Caco-2 (cell line): ENCODE measurements around the gene HAUS7. TPM values are rescaled to one million over a fixed set of nuclear protein-coding genes. Genes with fewer than 3 reads are reported as not detected.

Experiments
- Bru-seq: library from RNA; stranded (reverse); fragments of 400-500 nt; gene quantifications from one replicate; lab custom pipeline; 2021; lab: Mats Ljungman, UMichigan
- BruChase-seq, 2 experiments: library from RNA; stranded (reverse); fragments of 400-500 nt; gene quantifications; one replicate each; lab custom pipeline; 2021; lab: Mats Ljungman, UMichigan
- BruUV-seq: library from RNA; stranded (reverse); fragments of 400-500 nt; replicated peaks from 2 replicates; lab custom pipeline; 2021; lab: Mats Ljungman, UMichigan
- CTCF ChIA-PET: fragments of 300-600 bp; sonication (Branson Sonifier 250); formaldehyde crosslinking; loops from one replicate; lab custom pipeline; 2022; ENCODE audit warnings: antibody characterized with exemption; lab: Charles Lee
- POLR2A ChIA-PET: fragments of 300-600 bp; sonication (Branson Sonifier 250); formaldehyde crosslinking; loops from one replicate; lab custom pipeline; 2022; ENCODE audit warnings: antibody characterized with exemption; lab: Charles Lee
- DNase-seq, 2 experiments: peaks; one replicate each; pipeline versions ENCODE4 v3.0.0 to v3.0.0-alpha.2; 2020 to 2022
- H3K27me3 ChIP-seq: replicated peaks from 2 replicates; pipeline ENCODE4 v1.6.0; 2011; ENCODE audit warnings: low read length; ENCODE audit not compliant: control insufficient read depth, insufficient read depth
- H3K36me3 ChIP-seq: 2 replicates; pipeline ENCODE4 v1.5.1; 2011; ENCODE audit warnings: low read length; ENCODE audit not compliant: control insufficient read depth, insufficient read depth
- H3K4me1 ChIP-seq: fragments of 250-450 bp; sonication (Bioruptor Pico); 2 replicates; pipeline ENCODE4 v1.5.1; 2020; ENCODE audit warnings: mild to moderate bottlenecking
- H3K4me3 ChIP-seq: 2 replicates; pipeline ENCODE4 v1.5.1; 2011; ENCODE audit warnings: low read depth, mild to moderate bottlenecking, control low read depth, low read length
- H3K9me3 ChIP-seq: fragments of 250-450 bp; sonication (Bioruptor Pico); 2 replicates; pipeline ENCODE4 v1.5.1; 2020; ENCODE audit warnings: mild to moderate bottlenecking, moderate library complexity
- H3K27ac Mint-ChIP-seq: one replicate; pipeline ENCODE4 v1.8.0; 2022; ENCODE audit warnings: mixed read lengths; ENCODE audit not compliant: unreplicated experiment
- H3K27me3 Mint-ChIP-seq: one replicate; pipeline ENCODE4 v1.8.0; 2022; ENCODE audit warnings: mixed read lengths; ENCODE audit not compliant: insufficient read depth, unreplicated experiment
- H3K36me3 Mint-ChIP-seq: one replicate; pipeline ENCODE4 v1.8.0; 2022; ENCODE audit warnings: mild to moderate bottlenecking, mixed read lengths; ENCODE audit not compliant: insufficient read depth, unreplicated experiment
- H3K4me1 Mint-ChIP-seq: one replicate; pipeline ENCODE4 v1.8.0; 2022; ENCODE audit warnings: low read depth, mixed read lengths; ENCODE audit not compliant: unreplicated experiment
- H3K4me3 Mint-ChIP-seq: one replicate; pipeline ENCODE4 v1.8.0; 2022; ENCODE audit warnings: mild to moderate bottlenecking, moderate library complexity, mixed read lengths; ENCODE audit not compliant: unreplicated experiment
- H3K9me3 Mint-ChIP-seq: one replicate; pipeline ENCODE4 v1.8.0; 2022; ENCODE audit warnings: mixed read lengths; ENCODE audit not compliant: unreplicated experiment
- intact Hi-C: fragments of 100-400 bp; cut with micrococcal nuclease; formaldehyde crosslinking; loops from one replicate; pipeline ENCODE4 v1.10.0; 2022; ENCODE audit not compliant: unreplicated experiment
- long read RNA-seq: library from polyadenylated mRNA; stranded (forward); transcript quantifications from one replicate; pipeline ENCODE4 v2.0.0, GENCODE V29; 2022
- total RNA-seq: library from RNA; stranded (reverse); gene quantifications from 2 replicates; pipeline ENCODE4 v1.2.3, GENCODE V29; 2022
- TF ChIP-seq, protein P1 (sequence below), 2 experiments: fragments of 200-600 bp in 1 of 2; IDR thresholded peaks; 1 replicate in 1 of 2; 2 replicates in 1 of 2; pipeline versions ENCODE4 v1.5.1 to v1.8.0; 2011 to 2022; ENCODE audit warnings: antibody characterized with exemption in 1 of 2, control low read depth in 1 of 2, inconsistent platforms in 1 of 2, low read depth in 1 of 2, low read length in 1 of 2, mild to moderate bottlenecking in 1 of 2, moderate library complexity in 1 of 2; ENCODE audit not compliant: insufficient read depth in 1 of 2, severe bottlenecking in 1 of 2, unreplicated experiment in 1 of 2

HAUS7 gene
- total RNA-seq (34.0 and 36.9 TPM in 2 replicates), Bru-seq, nascent RNA (percentile 22 among the genes with signal in this experiment), BruChase-seq, experiment 1, labeled RNA remaining after a 2-hour chase (percentile 18 among the genes with signal in this experiment), BruChase-seq, experiment 2, labeled RNA remaining after a 6-hour chase (percentile 19 among the genes with signal in this experiment)
- long read RNA-seq, transcript HAUS7-202 (10 exons, 1,363 nt): major isoform, 43 of 47 reads
- long read RNA-seq, partial matches to known transcripts: 1 of 47 reads
- long read RNA-seq, other reads (novel, unspliced or antisense): 2 of 47 reads

DNA sequence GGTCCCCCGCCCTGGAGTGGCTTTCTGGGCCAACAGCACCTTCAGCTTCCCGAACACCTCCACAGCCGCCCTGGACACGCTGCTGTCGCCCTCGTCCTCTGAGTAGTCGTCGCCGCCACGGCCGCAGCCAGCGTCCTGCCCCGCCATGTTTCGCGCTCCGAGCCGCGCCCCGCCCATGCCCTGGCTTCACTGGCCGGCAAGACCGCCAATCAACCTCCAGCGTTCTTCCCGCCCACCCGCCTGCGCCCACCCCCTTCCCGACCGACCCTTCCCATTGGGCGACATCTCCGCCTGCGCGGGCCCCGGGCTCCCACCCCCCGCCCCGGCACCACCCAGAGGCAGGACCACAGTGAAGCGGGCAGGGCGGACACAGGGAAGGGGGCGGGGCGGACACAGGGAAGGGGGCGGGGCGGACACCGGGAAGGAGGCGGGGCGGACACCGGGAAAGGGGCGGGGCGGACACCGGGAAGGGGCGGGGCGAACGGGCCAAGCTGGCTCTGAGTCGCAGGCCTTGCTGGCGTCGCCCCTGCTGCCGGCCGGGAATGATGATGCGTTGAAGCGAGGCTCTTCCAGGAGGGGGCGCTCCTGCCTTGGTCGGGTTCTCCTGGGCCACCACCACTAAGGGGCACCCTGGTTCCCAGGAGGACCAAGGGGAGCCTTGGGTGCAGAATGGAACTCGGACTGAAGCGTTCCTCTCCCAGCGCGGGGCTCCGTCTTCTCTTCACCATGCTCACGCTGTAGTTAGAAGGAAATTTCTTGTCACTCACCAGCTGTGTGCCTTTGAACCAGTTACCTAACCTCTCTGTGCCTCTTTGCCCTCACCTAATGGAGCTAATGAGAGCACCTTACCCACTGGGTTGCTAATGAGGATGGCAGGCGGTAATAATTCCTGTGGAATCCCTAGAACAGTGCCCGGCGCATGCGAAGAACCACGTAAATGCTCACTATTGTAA lies at the start of gene HAUS7:
TSS of gene HAUS7 (minus strand) at position 166 of the 953 bp plus-strand sequence. CDS start at position 147, 19 bp downstream.
- H3K27me3 ChIP-seq: no peaks in the 10 kb centered on the region
- BruUV-seq: no TSS peak
- intact Hi-C loops: loop anchor here (1.0 to 5.0 kb wide), 5 partner anchors 25 to 529 kb away; no protein-coding TSS in a partner anchor

DNA sequence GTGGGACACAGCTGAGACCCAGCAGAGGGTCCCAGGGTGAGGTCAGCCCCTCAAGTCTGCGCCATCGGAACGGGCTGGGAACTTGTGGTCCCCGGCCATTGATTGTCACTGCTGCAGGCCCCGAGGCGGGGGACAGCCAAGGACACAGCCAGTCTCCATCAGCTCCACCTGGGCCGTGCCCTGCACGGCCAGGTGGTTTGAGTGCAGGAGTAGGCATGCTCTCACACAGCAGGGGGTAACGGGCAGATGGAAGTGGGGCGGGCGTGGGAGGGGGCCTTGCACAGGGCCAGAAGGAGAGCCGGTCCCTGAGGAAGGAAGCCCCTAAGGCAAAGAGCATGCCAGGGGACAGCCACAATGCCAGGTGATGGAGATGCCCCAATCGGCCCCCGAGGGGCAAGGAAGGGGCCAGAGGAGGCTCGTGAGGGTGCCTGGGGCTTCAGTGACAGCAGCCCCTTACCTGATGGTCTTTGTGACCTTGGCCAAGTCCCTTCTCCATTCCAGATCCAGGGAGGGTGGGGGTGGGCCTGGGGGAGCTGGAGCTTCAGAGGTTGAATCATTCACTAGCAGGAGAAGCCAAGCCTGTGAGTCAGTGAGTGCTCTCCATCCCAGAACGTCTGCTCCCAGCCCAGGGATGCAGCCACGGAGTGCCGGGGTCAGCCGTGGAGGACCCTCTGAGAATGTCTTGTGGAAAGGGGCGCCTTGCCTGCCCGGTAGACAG lies 49.4 kb upstream of the HAUS7 start:
- intact Hi-C loops: no loop called here
- Mint-ChIP-seq H3K36me3 (no peaks in the 10 kb centered on the region), H3K27me3 (no peaks in the 10 kb centered on the region), H3K4me1 (no peaks in the 10 kb centered on the region), H3K4me3 (no peak overlapping the region), H3K9me3 (no peaks in the 10 kb centered on the region), H3K27ac (no peak overlapping the region)
- DNase-seq: no peak
- no peak overlapping the region for H3K4me3 ChIP-seq
- H3K27me3 ChIP-seq: no peaks in the 10 kb centered on the region
- CTCF ChIA-PET: no interaction called here
- no peaks in the 10 kb centered on the region for H3K36me3 ChIP-seq
- no peaks in the 10 kb centered on the region for H3K9me3 ChIP-seq
- H3K4me1 ChIP-seq: no peaks in the 10 kb centered on the region
- no TSS peak for BruUV-seq
- TF ChIP-seq, protein P1, sequence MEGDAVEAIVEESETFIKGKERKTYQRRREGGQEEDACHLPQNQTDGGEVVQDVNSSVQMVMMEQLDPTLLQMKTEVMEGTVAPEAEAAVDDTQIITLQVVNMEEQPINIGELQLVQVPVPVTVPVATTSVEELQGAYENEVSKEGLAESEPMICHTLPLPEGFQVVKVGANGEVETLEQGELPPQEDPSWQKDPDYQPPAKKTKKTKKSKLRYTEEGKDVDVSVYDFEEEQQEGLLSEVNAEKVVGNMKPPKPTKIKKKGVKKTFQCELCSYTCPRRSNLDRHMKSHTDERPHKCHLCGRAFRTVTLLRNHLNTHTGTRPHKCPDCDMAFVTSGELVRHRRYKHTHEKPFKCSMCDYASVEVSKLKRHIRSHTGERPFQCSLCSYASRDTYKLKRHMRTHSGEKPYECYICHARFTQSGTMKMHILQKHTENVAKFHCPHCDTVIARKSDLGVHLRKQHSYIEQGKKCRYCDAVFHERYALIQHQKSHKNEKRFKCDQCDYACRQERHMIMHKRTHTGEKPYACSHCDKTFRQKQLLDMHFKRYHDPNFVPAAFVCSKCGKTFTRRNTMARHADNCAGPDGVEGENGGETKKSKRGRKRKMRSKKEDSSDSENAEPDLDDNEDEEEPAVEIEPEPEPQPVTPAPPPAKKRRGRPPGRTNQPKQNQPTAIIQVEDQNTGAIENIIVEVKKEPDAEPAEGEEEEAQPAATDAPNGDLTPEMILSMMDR (IDR thresholded peaks at IDR 0.05; ENCODE audit: insufficient read depth in 1 of 2, low read depth in 1 of 2, low read length in 1 of 2, severe bottlenecking in 1 of 2, unreplicated experiment in 1 of 2): no peak
- POLR2A ChIA-PET: no interaction called here

More for the DNA sequence above, at the start of gene HAUS7:
- H3K9me3 Mint-ChIP-seq: no peaks in the 10 kb centered on the region
- no peaks in the 10 kb centered on the region for H3K27me3 Mint-ChIP-seq
- no peaks in the 10 kb centered on the region for H3K4me1 Mint-ChIP-seq
- H3K27ac Mint-ChIP-seq: no peak within 1 kb of the TSS
- CTCF ChIA-PET: interaction anchor here (0.6 to 2.0 kb wide), 11 partner anchors 9 to 1649 kb away, joined by 3 to 16 read pairs (median 5); partner anchors contain the start of gene BGN
- Histone ChIP-seq H3K4me3 (peak within 1 kb of the TSS; percentile 54), H3K9me3 (no peaks in the 10 kb centered on the region), H3K4me1 (peaks cover 22% of the 10 kb centered on the region), H3K36me3 (no peaks in the 10 kb centered on the region)
- peak within 1 kb of the TSS; percentile 75 for H3K4me3 Mint-ChIP-seq
- TF ChIP-seq, protein P1 (IDR thresholded peaks at IDR 0.05; ENCODE audit: insufficient read depth in 1 of 2, low read depth in 1 of 2, low read length in 1 of 2, severe bottlenecking in 1 of 2, unreplicated experiment in 1 of 2): peak; percentile 62 to 81
- DNase-seq: peak; percentile 90
- POLR2A ChIA-PET: interaction anchor here (0.6 to 1.0 kb wide), 2 partner anchors 20 to 45 kb away, joined by 3 to 6 read pairs; no protein-coding TSS in a partner anchor
- H3K36me3 Mint-ChIP-seq: peaks cover 2% of the 10 kb centered on the region
